NCI-H2171 treated with DMSO at 0.1 percent for 48 hours (cell line): ENCODE measurements around the gene PNPLA5.

ENCODE experiments used
- DNase-seq: peaks from one replicate; lab custom pipeline; 2025; lab: John Stamatoyannopoulos, UW

Gene PNPLA5

DNA sequence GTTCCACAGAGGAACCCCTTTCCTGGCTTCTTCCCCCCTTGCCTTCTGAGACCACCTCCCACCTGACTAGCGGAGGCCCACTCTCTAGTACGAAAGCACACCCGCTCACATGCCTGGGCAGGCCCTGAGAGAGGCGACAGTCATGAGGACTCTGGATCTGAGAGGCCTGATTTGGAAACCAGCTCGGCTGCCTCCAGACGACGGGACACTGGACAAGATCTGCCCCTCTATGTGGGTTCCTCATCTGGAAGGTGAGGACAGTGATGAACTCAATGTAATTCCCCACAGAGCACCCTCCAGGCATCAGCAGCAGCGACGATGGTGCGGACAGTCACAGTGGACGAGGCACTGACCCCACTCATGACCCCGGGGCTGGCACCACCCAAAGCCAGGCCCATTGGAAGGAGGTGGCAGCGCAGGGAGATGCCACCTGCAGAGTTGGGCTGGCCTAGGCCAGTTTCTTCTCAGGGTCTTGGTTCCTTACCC is 37.0 kb downstream of the PNPLA5 start:
- no peak for DNase-seq

DNA sequence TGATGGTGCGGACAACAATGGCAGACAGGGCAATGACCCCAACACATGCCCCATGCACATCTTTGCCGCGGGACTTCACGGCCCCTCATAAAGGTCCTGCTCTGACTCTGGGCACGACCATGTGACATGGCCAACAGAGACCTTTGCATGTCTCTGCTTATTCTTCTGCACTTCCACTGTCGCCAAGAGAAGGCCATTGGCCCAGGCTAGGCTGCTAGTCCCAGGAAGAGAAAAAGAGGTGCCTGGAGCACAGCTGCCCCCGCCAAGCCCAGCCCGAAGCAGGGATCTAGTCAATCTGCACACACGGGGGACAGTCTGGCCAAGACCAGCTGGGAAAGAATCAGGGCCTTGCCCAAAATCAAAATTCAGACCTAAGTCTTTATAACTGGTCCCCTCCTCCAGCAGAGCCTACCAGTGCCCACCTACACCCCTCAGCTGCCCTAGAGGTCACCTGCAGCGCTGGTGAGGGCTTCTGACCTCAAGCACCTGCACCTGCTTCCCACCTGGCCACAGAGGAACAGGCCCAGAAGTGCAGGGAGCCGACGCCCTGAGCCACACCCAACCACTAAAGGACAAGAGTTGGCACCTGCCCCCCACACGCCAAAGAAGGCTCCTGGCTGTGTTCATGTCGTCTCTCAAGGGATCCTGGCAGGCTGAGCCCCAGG is 37.6 kb downstream of the PNPLA5 start:
- DNase-seq = no peak

DNA sequence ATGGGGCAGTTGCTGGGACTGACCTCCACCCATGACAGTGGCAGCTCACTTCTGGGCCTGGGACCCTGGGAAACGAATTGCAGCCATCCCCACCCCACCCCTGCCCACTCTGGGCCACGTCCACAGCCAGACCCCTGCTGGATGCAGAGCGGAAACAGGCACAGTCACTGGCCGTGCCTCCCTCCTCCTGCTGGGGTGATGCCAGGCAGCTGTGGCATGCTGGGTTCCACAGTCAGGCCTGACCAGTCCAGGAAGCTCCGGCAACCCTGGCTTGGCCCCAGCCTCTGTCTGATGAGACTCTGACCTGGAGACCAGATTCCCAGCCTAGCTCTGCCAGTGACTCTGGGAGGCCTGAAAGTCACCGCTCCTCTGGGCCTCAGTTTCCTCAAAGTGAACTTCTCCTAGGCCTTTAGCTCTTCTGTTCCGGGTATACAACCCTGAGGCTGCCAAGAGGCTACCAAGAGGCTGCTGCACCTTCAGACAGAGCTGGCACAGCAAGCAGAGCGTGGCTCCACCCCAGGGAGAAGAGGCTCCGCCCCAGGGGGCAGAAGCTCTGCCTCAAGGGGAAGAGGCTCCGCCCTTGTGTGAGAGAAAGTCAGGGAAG is 38.4 kb downstream of the PNPLA5 start:
- no peak for DNase-seq

DNA sequence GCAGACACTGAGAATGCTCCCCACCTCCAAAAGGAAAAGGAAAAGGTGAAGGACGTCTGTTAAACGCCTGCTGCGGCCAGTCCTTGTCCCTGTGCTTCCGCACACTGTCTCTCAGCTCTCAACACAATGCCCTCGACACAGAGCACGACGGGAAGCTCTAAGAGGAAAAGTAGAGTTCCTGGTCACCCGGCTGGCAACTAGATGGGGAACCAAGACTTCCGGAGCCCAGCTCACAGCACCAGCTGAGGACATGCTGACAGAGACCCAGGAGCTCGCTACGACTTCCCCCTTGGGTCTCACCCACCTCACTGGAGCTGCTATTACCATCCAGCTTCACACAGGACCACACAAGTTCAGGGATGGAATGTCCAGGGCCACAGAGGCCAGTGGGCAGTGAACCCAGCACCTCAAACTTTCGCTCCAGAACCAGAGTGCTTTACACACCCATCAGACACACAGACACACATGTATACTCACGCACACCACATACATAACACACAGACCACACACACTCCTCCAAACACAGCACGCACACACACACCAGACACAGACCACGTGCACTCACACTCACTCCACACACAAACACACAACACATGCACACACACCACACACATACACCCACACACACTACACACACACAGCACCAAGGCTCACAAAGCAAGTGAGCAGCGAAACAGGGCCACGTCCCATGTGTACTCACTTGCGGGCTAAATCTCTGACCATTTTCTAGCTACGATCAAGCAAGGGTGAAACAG is 39.1 kb downstream of the PNPLA5 start:
- DNase-seq = no peak

DNA sequence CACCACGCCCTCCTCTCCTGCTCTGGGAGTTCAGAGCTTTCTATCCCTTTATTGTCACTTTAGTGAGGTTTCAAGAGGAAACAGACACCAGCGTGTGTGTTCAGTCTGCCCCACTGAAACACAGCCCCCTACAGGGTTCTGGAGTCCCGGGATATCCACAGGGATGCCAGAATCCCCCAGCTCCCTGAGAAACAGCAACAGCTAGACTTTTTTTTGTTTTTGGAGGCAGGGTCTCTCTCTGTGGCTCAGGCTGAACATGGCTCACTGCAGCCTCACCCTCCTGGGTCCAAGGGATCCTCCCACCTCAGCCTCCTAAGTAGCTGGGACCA is 39.9 kb downstream of the PNPLA5 start:
- DNase-seq = no peak

DNA sequence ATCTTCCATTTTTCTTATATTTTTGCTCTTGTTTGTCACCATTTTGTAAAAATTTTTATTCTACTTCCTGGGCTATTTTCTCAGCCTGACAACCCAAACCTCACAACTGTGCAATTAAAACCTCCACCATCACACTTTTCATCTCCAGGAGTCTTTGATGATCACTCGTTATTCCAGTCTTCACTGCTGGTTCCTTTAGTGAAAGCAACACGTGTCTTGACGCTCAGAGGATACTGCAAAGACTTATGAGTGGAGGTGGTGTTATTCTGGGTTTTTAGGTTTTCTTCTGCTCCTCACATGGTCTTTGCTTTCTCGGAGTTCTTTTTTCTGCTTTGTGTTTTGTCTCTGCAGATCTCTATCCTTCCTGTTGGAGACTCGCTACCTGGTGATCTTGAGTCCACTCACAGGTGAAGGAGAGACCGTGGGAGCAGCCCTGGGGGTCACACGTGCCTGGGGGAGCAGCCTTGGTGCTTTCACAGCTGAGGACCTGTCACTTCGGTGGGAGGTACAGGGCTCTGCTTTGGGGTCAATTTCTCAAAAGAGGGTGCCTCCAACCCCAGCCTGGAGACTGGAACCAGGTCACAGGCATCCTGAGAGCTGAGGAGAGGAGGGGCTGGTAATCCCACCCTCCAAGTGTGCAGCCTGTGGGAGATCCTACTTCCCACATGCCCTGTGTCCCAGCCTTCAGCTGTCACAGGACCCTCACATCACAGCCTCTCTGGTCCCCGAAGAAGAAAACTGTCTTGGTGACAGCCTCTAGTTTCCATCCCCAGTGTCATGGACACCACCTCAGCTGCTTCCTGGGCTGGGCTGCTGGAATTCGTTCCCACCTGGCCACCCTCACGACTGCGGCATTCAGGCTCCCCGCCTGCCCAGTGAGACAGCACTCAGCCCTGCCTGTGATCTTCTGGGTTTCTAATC is 40.5 kb downstream of the PNPLA5 start:
- no peak for DNase-seq

DNA sequence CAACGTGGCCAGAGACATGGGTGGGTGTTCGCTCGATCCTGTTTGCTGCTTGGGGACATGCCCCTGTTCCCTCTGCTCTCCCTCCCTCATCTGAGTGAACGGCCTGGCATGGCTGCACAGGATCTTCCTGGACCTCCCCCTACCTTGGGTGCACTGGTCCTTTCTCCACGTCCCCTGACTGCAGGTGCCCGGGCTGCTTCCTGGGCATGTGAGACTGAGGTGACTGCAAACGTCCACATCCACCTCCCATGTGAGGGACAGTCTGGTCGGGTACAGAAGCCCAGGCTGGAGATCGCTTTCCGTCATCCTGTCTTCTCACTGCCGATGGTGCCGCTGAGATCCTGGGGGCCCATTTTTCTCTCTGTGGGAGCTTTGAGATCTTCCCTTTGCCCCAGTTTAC is 41.3 kb downstream of the PNPLA5 start:
- DNase-seq = no peak

DNA sequence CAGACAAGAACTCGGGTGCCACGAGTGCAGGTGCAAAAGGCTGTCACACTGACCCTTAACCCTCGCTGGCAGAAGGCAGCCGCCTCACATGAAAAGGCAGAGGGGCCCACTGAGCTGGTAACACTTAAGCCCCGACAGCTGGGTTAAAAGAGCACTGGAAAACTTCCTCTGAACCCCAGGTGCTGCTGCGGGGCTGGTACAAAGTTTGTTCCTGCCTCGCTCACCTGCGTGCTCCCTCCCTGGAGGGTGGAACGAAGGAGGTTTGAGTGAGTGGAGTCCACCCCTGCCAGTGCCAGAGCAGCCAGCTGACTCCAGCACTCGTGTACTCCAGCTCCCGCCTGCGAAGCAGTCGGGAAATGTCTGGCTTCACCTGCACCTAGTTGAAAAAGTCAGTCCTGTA is 42.1 kb downstream of the PNPLA5 start:
- no peak for DNase-seq

DNA sequence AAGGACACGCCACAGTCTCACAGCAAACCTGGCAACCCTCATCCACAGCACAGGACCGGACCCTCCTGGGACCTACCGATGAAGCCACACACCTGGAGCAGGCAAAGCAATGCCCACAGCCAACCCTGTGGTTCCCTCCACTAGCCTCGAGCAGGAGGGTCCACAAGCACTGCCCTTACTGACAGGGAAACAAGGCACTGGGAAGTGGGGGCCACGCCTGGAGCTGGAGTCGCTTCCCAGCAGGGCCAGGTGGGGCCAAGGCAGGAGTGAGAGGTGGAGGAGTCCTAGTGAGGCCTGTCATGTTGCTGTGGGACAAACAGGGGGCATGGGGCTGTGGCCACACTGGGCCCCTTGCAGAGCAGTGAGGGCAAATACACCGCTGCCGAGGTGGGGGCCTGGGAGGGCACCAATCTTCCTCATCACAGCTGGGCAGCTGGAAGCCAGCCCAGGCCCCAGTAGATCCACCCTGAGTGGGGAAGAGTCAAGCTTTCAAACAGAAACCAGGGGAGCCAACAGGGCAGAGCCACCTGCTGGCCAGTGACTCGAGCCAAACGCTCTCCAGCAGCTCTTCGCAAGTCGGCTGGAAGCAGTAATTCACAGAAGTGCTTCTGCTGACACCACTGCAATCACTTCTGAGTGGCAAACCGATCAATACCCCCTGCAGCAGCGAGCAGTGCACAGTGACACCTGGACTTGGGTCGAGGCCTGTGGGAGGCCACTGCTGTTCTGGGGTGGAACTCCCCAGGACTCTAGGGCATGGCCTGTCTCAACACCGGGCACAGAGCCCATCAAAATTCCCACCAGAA is 43.2 kb downstream of the PNPLA5 start:
- peak; percentile 11 for DNase-seq

DNA sequence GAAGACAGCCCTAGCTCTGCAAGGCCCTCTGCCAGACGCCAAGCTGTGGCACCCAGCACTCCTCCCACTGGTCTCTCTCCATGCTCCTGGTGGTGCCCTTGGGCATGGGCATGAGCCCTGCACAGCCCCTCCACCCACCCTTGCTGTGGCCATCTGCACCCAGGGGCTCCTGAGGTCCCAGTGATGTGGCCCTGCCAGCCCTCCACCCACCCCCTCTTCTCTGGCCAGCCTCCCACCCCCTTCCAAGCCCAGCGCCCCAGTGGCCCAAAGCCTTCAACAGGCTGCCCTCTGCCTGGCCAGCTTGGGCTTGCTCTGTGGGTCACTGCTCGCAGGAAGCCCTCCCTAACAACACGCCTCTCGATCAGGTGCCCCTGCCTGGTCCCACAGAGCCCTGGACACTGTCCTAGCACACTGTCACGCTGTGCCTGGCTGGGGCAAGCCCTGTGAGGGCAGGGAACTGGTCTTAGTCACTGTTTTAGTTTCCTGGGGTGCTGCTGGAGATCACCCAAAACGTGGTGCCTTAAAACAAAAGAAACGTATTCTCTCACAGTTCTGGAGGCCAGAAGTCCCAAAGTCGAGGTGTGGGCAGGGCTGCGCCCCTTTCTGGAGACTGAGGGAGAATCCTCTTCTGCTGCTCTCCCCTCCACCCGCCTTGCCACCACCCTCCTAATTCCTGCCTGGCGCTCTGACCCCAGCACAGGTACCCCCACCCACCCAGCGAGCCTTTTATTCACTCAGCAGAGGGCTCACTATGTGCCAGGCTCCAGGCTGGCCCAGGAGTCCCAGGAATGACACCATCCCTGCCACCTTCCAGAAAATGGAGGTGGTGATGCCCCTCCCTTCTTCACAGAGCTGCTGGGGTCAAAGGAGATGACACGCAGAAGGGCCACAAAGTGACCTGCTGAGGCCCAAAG is 44.2 kb downstream of the PNPLA5 start:
- no peak for DNase-seq

DNA sequence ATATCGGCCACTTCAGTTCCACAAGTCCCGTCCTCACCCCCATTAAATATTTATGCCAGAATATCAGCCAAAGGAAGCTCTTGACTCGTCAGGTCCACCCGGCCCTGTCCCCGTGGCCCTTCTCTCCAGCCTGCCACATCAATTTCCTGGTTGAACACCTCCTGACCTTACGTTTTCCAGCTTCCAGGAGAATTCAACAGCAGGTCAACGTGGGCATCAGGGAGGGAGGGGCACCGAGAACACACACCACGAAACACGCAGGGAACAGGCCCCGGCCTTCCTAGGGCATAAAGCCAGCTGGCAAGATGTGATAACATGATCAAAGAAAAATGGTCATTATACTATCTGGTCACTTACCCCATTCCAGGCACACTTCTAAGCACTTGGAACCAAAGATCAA is 44.8 kb downstream of the PNPLA5 start:
- no peak for DNase-seq

DNA sequence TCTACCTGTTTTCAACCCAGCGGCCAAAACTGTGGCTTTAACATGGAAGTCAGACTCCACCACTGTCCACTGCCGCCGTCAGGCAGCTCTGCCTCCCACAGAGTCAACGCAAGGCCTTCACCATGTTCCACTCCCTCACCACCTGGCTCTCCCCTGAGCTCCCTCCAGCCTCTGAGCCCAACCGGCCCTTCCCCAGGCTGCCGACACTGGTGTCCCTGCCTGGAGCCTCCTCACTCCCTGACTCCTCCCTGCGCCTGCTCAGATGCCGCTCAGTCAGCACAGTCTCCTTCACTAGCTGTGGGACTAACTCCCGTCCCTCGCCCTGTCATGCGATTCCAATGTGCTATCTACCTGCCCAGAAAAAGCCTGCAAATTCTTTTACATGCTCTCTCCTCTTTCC is 45.8 kb downstream of the PNPLA5 start:
- DNase-seq = no peak

DNA sequence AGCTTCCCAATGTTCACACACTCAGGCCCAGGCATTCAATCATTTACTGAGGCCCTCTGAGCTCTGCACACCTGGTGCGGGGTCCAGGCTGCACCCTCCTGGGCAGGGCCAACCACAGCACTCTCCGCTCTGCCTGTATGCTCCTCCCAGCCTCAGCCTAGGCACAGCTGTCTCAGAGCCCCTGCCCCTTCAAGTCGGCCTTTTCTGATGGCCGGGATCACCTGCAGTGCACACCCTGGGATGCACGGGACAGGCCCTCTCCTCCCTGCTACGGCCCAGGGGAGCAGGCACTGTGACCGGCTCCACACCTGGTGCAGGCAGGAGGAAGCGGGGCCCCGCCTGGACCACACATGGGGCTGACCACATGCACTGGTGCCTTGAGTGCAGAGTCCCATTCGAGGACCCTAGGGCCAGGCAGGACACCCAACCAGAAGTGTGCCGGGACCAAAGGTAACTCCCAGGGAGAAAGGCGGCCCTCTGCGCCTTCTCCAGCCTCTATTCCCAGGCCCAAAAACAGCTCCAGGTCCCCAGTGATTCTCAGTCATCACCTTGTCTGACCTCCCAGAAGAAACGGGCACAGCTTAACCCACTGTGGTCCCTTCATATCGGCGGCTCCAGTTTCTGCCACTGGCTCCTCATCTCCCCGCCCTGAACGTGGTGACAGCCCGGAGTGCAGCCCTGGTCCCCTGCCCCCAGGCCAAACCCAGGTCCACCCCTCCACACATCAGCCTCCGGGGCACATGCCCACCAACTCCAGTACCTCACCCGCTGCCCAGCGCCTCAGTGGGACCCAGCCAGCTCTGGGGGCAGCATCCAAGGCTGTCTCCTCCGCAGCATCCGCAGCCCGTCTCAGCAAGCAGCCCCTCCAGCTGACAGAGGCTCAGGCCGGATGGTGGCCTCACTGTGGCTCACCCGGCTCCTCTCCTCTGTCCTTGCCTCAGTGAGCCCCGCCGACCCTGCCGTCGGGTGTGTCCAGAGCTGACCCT is 47.0 kb downstream of the PNPLA5 start:
- DNase-seq = no peak

DNA sequence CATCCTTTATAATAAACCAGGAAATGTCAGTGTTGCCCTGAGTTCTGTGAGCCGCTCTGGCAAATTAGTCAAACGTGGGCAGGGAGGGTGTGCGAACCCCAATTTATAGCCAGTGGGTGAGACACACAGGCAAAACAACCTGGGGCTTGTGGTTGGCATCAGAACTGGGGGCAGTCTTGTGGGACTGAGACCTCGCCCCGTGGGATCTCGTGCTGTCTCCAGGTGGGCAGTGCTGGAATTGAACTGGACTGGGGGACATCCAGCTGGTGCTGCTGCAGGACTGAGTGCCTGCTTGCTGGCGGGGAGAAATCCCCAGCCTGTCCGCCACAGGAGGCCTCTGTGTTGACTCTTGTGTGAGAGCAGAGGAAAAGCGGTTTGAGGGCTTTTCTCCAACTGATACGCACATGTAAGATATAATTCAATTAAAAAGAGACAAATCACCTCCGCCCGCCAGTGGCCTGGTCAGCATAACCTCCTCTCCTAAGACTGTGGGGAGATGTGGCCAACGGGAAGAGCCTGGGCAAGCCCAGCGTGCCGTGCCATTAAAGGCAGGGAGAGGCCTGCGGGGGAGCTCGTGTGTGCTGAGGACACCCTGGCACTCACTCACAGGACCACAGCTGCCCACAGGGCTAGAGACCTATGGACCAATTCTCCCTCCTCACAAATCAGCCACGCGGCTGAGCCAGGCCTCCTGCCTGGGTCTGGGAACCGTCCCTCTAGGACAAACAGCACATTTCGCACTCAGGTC is 47.9 kb downstream of the PNPLA5 start:
- no peak for DNase-seq

DNA sequence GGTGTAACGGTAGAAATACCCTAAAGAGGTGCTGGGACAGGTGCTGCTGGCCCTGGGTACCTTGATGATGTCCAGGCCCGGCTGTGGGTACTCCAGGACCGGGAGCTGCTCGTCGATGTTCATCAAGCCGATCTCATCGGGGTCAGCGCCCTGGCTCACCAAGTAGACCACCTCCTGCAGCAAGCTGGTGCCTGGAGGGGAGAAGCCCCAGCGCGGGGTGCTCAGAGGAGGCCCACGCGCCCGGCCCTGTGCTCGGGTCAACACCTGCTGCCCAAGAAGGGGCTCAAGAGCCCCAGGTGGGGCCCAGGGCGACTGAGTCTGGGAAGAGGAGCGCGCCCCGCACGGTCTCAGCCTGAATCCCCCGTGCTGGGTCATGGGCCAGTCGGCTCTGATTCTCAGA is 50.1 kb downstream of the PNPLA5 start:
- no peak for DNase-seq

DNA sequence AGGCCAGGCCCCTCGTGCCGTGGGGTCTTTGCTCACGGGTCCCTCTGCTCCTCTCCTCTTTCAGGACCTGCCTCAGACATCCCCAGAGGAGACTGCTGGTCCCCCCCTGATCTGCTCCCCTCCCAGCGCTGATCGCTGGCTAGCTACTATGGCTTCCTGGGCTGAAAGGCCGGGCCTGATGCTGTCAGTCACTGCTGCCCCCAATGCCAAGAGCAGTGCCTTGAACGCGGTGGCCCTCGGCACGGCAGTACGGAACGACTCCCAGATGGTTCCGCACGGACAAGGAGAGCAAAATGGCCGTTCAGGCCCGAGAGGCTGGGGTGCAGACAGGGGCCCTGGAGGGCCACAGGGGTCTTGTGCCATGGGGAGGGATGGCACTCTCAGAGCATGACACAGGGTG is 51.0 kb downstream of the PNPLA5 start:
- no peak for DNase-seq

DNA sequence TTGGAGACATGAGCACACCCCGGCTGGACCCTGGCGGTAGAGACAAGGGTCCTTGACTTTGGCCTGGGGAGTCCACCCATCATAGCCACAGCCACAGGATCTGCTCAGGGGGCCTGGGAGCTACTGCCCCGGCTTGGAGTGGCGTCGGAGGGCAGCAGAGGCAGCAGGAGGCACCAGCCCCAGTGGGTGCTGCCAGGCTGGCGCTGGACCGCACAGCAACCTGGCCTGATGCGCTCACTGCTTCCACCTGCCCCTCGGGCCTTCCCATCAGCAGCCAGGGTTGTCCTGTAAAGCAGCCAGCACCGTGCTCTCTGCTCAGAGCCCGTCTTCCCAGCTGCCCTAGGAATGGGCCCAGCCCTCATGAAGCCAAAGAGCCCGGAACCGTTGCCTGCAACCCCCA is 51.4 kb downstream of the PNPLA5 start:
- no peak for DNase-seq

DNA sequence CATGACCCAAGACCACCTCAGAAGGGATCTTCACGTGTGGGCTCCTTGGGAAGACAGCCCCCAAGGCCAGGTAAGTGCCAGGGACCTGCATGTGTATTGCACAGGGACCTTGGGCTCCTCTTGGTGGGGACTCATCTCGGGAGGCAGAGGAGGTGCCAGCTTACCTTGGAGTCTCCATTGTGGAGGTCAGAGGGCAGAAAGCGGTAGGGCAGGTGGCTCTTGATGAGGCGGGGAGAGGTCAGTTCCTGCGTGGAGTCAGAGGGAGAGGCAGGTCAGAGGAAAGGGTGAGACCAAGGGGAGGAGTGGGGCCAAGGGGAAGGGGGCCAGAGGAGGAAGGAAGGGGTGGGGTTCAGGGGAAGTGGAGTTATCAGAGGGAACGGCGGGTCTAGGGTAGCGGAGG is 52.0 kb downstream of the PNPLA5 start:
- no peak for DNase-seq
